ENCODE results near the gene C10orf90.

C10orf90 gene

DNA sequence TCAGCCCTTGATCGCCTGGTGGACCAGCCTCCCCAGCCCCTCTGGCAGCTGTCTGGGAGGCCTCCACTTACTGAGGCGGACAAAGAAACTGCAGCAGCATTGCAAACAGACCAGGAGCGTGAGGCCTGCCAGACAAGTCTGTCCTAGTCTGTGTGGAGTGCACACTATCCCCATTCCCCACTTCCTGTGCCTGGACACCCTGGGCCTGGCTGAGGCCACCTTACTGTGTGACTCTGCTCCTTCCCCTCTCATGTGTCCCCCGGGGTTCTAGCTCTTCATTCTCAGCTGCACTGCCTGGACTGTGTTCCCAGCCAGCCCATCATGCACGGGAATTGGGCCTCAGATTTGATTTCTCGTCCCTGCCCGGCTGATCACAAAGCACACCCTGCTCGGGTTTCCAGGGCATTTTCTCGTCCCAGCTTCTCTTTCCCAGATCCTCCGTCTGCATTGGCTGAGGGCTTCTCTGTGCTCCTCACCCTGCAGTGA is 16.7 kb upstream of the C10orf90 start:
- H4K20me1 ChIP-seq (ENCODE audit: control insufficient read depth, insufficient read depth, low read depth, low read length): no peaks in the 10 kb centered on the region
- no peaks in the 10 kb centered on the region for H3K36me3 ChIP-seq (ENCODE audit: control insufficient read depth, low read length)

GRCh38 chr10:126686719-126687118 is 16.2 kb upstream of the C10orf90 start:
- Histone ChIP-seq H3K27me3 (ENCODE audit: control insufficient read depth, low read length) (no peaks in the 10 kb centered on the region), H3K4me3 (ENCODE audit: low read length) (no peak overlapping the region), H3F3A (ENCODE audit: control insufficient read depth, insufficient read depth) (no peaks in the 10 kb centered on the region), H3K27ac (ENCODE audit: low read depth, low read length) (no peak overlapping the region), H3K9me3 (ENCODE audit: control insufficient read depth, insufficient read depth, low read length) (no peaks in the 10 kb centered on the region), H3K79me2 (ENCODE audit: control insufficient read depth, low read length) (no peaks in the 10 kb centered on the region), H3K4me1 (ENCODE audit: control insufficient read depth, low read length) (no peaks in the 10 kb centered on the region), H4K20me1 (ENCODE audit: control insufficient read depth, insufficient read depth, low read depth, low read length) (no peaks in the 10 kb centered on the region), H3K36me3 (ENCODE audit: control insufficient read depth, low read length) (no peaks in the 10 kb centered on the region), H3K9me2 (replicated peaks; ENCODE audit: control insufficient read depth, low read length) (no peaks in the 10 kb centered on the region), H3K4me2 (ENCODE audit: low read length) (no peak overlapping the region)
- TF ChIP-seq EZH2phosphoT487 (IDR thresholded peaks at IDR 0.05; ENCODE audit: borderline replicate concordance, low read length) (no peak), CTCF (IDR thresholded peaks at IDR 0.05; ENCODE audit: low read depth, low read length, poor library complexity, severe bottlenecking) (no peak)

More for the DNA sequence above, 16.7 kb upstream of the C10orf90 start:
- no peaks in the 10 kb centered on the region for H3K4me1 ChIP-seq (ENCODE audit: control insufficient read depth, low read length)
- no peak overlapping the region for H3K27ac ChIP-seq (ENCODE audit: low read depth, low read length)
- H3K27me3 ChIP-seq (ENCODE audit: control insufficient read depth, low read length): no peaks in the 10 kb centered on the region
- H3F3A ChIP-seq (ENCODE audit: control insufficient read depth, insufficient read depth): no peaks in the 10 kb centered on the region
- no peaks in the 10 kb centered on the region for H3K9me2 ChIP-seq (replicated peaks; ENCODE audit: control insufficient read depth, low read length)
- no peaks in the 10 kb centered on the region for H3K9me3 ChIP-seq (ENCODE audit: control insufficient read depth, insufficient read depth, low read length)
- H3K4me2 ChIP-seq (ENCODE audit: low read length): no peak overlapping the region
- no peaks in the 10 kb centered on the region for H3K79me2 ChIP-seq (ENCODE audit: control insufficient read depth, low read length)
- no peak overlapping the region for H3K4me3 ChIP-seq (ENCODE audit: low read length)
- TF ChIP-seq EZH2phosphoT487 (IDR thresholded peaks at IDR 0.05; ENCODE audit: borderline replicate concordance, low read length) (no peak), CTCF (IDR thresholded peaks at IDR 0.05; ENCODE audit: low read depth, low read length, poor library complexity, severe bottlenecking) (no peak)

DNA sequence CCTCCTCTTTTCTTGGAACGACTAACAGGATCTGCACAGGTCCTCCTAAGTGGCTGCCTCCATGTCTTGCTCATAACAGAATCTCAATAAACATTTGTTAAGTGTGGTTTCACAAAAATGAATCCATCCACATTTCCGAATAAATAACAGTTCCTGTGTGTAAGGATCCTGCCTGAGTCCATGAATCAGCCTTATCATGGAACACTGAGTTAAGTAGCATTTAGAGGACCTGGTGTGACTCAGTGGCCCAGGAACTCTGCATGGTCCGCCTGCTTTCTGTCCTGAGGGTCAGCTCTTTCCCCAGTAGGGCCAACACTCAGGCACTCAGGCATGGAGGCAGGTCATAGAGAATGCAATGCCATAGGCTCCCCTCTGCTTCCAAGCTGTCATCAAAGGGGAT is 15.8 kb upstream of the C10orf90 start:
- Histone ChIP-seq H3K9me3 (ENCODE audit: control insufficient read depth, insufficient read depth, low read length) (no peaks in the 10 kb centered on the region), H3K36me3 (ENCODE audit: control insufficient read depth, low read length) (no peaks in the 10 kb centered on the region), H3K27ac (ENCODE audit: low read depth, low read length) (no peak overlapping the region), H3F3A (ENCODE audit: control insufficient read depth, insufficient read depth) (no peaks in the 10 kb centered on the region), H4K20me1 (ENCODE audit: control insufficient read depth, insufficient read depth, low read depth, low read length) (no peaks in the 10 kb centered on the region), H3K4me3 (ENCODE audit: low read length) (no peak overlapping the region), H3K9me2 (replicated peaks; ENCODE audit: control insufficient read depth, low read length) (no peaks in the 10 kb centered on the region), H3K79me2 (ENCODE audit: control insufficient read depth, low read length) (no peaks in the 10 kb centered on the region), H3K27me3 (ENCODE audit: control insufficient read depth, low read length) (no peaks in the 10 kb centered on the region), H3K4me2 (ENCODE audit: low read length) (no peak overlapping the region), H3K4me1 (ENCODE audit: control insufficient read depth, low read length) (no peaks in the 10 kb centered on the region)
- no peak for TF ChIP-seq EZH2phosphoT487 (IDR thresholded peaks at IDR 0.05; ENCODE audit: borderline replicate concordance, low read length)
- no peak for TF ChIP-seq CTCF (IDR thresholded peaks at IDR 0.05; ENCODE audit: low read depth, low read length, poor library complexity, severe bottlenecking)

All from DOHH2 (cell line).